ENCODE measurements around the gene RPLP2. TPM values are rescaled to one million over a fixed set of nuclear protein-coding genes. Genes with fewer than 3 reads are reported as not detected.

Gene RPLP2
- total RNA-seq (ENCODE audit: insufficient read depth, low replicate concordance), result 439 TPM

GRCh38 chr11:809287-810039 is at the start of gene RPLP2:
RPLP2 (plus strand) TSS chr11:809967; CDS start chr11:810235, 268 bp downstream.
- peak; percentile 99 for DNase-seq (ENCODE audit: low spot score)

GRCh38 chr11:760236-760635 is 49.5 kb upstream of the RPLP2 start:
- no peak for DNase-seq (ENCODE audit: low spot score)

GRCh38 chr11:761526-762108 is 48.1 kb upstream of the RPLP2 start:
- no peak for DNase-seq (ENCODE audit: low spot score)

- peak; percentile 14 for DNase-seq (ENCODE audit: low spot score)
Observed at GRCh38 chr11:762421-763072, 47.2 kb upstream of the RPLP2 start.

GRCh38 chr11:763073-763463 is 46.7 kb upstream of the RPLP2 start:
- no peak for DNase-seq (ENCODE audit: low spot score)

GRCh38 chr11:763549-764321 is 46.0 kb upstream of the RPLP2 start:
- no peak for DNase-seq (ENCODE audit: low spot score)

- no peak for DNase-seq (ENCODE audit: low spot score)
Observed at GRCh38 chr11:764322-765024, 45.3 kb upstream of the RPLP2 start.

- DNase-seq (ENCODE audit: low spot score), result peak; percentile 49
Observed at GRCh38 chr11:765025-765801, 44.6 kb upstream of the RPLP2 start.

GRCh38 chr11:765802-766091 is 44.0 kb upstream of the RPLP2 start:
- no peak for DNase-seq (ENCODE audit: low spot score)

GRCh38 chr11:766106-766935 is 43.4 kb upstream of the RPLP2 start:
- no peak for DNase-seq (ENCODE audit: low spot score)

GRCh38 chr11:766936-767210 is 42.9 kb upstream of the RPLP2 start:
- no peak for DNase-seq (ENCODE audit: low spot score)

GRCh38 chr11:767238-767637 is 42.5 kb upstream of the RPLP2 start:
- no peak for DNase-seq (ENCODE audit: low spot score)

- DNase-seq (ENCODE audit: low spot score), result no peak
Observed at GRCh38 chr11:769887-770641, 39.7 kb upstream of the RPLP2 start.

- no peak for DNase-seq (ENCODE audit: low spot score)
Observed at GRCh38 chr11:770642-771616, 38.8 kb upstream of the RPLP2 start.

- no peak for DNase-seq (ENCODE audit: low spot score)
Observed at GRCh38 chr11:771617-772204, 38.1 kb upstream of the RPLP2 start.

- no peak for DNase-seq (ENCODE audit: low spot score)
Observed at GRCh38 chr11:772429-773390, 37.1 kb upstream of the RPLP2 start.

- DNase-seq (ENCODE audit: low spot score), result no peak
Observed at GRCh38 chr11:773425-773824, 36.3 kb upstream of the RPLP2 start.
